Lung (tissue), 12 donors: ENCODE data around the gene DPP3. TPM values are rescaled to one million over a fixed set of nuclear protein-coding genes. Genes with fewer than 3 reads are reported as not detected.
"Not testable (repeated sequence)": the region's sequence is repeated elsewhere in the genome, so short reads cannot be mapped to it uniquely, and the experiment has no call there.

Source experiments
- ATAC-seq: fragments of 200-7000 bp; cut with Tn5 transposase; one replicate; pipeline ENCODE4 v1.9.1; 2020; ENCODE audit warnings: moderate number of reproducible peaks; ENCODE audit not compliant: insufficient read depth, low FRiP score
- DNase-seq, 3 donors: peaks; one replicate each; pipeline ENCODE4 v3.0.0-alpha.2; 2013 to 2017
- H3K27ac ChIP-seq, 2 donors: one replicate each; pipeline ENCODE4 v1.5.1; 2013; ENCODE audit warnings: mild to moderate bottlenecking in 2 of 2, moderate library complexity in 2 of 2, control low read depth in 1 of 2, inconsistent platforms in 1 of 2, low read depth in 1 of 2, low read length in 1 of 2
- H3K27me3 ChIP-seq, 3 donors: one replicate each; pipeline ENCODE4 v1.5.1; 2013; ENCODE audit warnings: low read length in 2 of 3; ENCODE audit not compliant: control insufficient read depth in 3 of 3, insufficient read depth in 3 of 3
- H3K36me3 ChIP-seq, 4 donors: one replicate each; pipeline ENCODE4 v1.5.1; 2013; ENCODE audit warnings: low read length in 4 of 4, mild to moderate bottlenecking in 1 of 4, moderate library complexity in 1 of 4; ENCODE audit not compliant: control insufficient read depth in 4 of 4, insufficient read depth in 4 of 4
- H3K4me1 ChIP-seq, 5 donors: one replicate each; pipeline ENCODE4 v1.5.1; 2013; ENCODE audit warnings: low read length in 5 of 5, mild to moderate bottlenecking in 2 of 5, moderate library complexity in 1 of 5; ENCODE audit not compliant: control insufficient read depth in 5 of 5, insufficient read depth in 5 of 5
- H3K4me3 ChIP-seq: one replicate; pipeline ENCODE4 v1.5.1; 2013; ENCODE audit warnings: mild to moderate bottlenecking, control low read depth, moderate library complexity
- H3K9ac ChIP-seq, 2 donors: one replicate each; pipeline ENCODE4 v1.5.1; 2013; ENCODE audit warnings: low read length in 2 of 2, control low read depth in 1 of 2; ENCODE audit not compliant: insufficient read depth in 1 of 2
- H3K9me3 ChIP-seq, 4 donors: one replicate each; pipeline ENCODE4 v1.5.1; 2013; ENCODE audit warnings: low read length in 3 of 4, mild to moderate bottlenecking in 1 of 4, moderate library complexity in 1 of 4; ENCODE audit not compliant: control insufficient read depth in 4 of 4, insufficient read depth in 3 of 4
- CTCF ChIP-seq: IDR thresholded peaks from 2 replicates; pipeline ENCODE4 v1.5.1; 2012; ENCODE audit warnings: mild to moderate bottlenecking; ENCODE audit errors: control extremely low read depth, extremely low read depth
- WGBS, 2 donors: extraction: QIAGEN DNeasy Blood & Tissue Kit; methylation state at CpG; one replicate each; pipeline ENCODE4 v1.1.7; 2013; 5-methylcytosine and 5-hydroxymethylcytosine counted together
- polyA plus RNA-seq, 2 donors: library from polyadenylated mRNA; stranded (reverse); fragments of 200-250 nt; gene quantifications; one replicate each; pipeline ENCODE4 v1.2.1, GENCODE V29; 2013
- total RNA-seq, 2 donors: library from RNA; depleted of rRNA in 1 of 2; stranded (reverse); fragments of >200 nt in 1 of 2; gene quantifications; one replicate each; pipeline ENCODE4 v1.2.1, GENCODE V29; 2014 to 2021
- donor health status: control.
- donor health status: control.
- donor health status: Bipolar disorder and iron deficiency.
- donor health status: healthy.
- donor health status: DM: yes; HTN: yes; CAD: no.

DPP3 gene
- total and polyA plus RNA-seq, 4 donors, result 25.4 to 76.3 (median 44.7) TPM

DNA sequence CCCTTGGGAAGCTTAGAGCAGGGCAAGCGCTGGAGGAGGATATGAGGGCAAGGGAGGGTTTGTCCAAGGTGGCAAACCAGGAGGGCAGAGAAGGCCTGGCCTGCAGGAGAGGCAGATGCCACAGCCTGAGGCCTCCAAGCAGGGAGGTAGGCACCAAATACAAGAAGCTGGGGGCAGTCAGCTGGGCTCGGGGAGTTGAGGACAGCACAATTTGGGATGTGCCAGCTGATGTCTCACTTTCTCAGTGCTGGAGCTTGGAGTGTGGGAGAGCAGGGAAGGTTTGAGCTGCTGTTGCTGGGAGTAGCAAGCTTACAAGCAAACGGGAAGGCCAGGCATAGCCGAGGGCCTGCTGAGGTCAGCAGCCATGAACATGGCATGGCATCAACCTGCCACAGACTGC is 61.7 kb downstream of the DPP3 start:
- Histone ChIP-seq H3K4me1 (peaks cover 0 to 14% (median 7%) of the 10 kb centered on the region in 5 donors), H3K9me3 (no peaks in the 10 kb centered on the region), H3K27me3 (no peaks in the 10 kb centered on the region), H3K4me3 (no peak overlapping the region), H3K9ac (no peak overlapping the region), H3K27ac (no peak overlapping the region), H3K36me3 (peaks cover 0 to 28% (median 0%) of the 10 kb centered on the region in 4 donors)
- 84 to 88% methylated on average over 4 of the region's 4 CpGs for WGBS, 2 donors
- no peak for DNase-seq
- ATAC-seq, result no peak
- no peak for TF ChIP-seq CTCF

DNA sequence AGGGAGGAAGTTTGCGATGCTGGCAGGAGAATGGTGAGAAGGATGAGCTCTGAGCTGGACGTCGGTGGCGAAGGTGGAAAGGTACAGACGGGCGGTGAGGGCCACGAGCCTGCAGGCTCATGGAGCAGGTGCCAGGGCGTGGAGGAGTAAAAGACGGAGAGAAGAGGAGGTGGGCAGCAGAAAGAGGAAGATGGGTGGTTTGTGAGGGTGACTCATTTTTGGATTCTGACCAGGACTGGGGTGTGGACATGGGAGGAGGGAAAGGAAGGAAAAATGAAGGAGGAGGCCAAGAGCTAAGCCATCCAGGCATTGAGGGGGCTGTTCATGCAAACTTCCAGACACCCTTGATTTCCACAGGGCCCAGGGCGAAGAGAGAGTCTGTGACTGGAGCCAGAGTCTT is 62.1 kb downstream of the DPP3 start:
- H3K36me3 ChIP-seq, result peaks cover 0 to 26% (median 0%) of the 10 kb centered on the region in 4 donors
- no peaks in the 10 kb centered on the region for H3K9me3 ChIP-seq
- H3K9ac ChIP-seq, result no peak overlapping the region
- WGBS, 2 donors, result 66 to 79% methylated on average over 10 of the region's 10 CpGs
- peaks cover 0 to 14% (median 7%) of the 10 kb centered on the region in 5 donors for H3K4me1 ChIP-seq
- H3K27me3 ChIP-seq, result no peaks in the 10 kb centered on the region
- no peak overlapping the region for H3K27ac ChIP-seq
- no peak for ATAC-seq
- H3K4me3 ChIP-seq, result no peak overlapping the region
- DNase-seq, result no peak
- no peak for TF ChIP-seq CTCF

GRCh38 chr11:66543263-66544107 is 63.3 kb downstream of the DPP3 start:
- Histone ChIP-seq H3K4me3 (no peak overlapping the region), H3K9ac (no peak overlapping the region), H3K9me3 (no peaks in the 10 kb centered on the region), H3K27ac (peak overlapping the region in 1 of 2 donors; percentile 67), H3K4me1 (peaks cover 0 to 14% (median 7%) of the 10 kb centered on the region in 5 donors), H3K36me3 (peaks cover 0 to 26% (median 0%) of the 10 kb centered on the region in 4 donors), H3K27me3 (peaks cover 0 to 2% (median 0%) of the 10 kb centered on the region in 3 donors)
- TF ChIP-seq CTCF, result peak; percentile 30
- ATAC-seq, result no peak
- 24 to 30% methylated on average over 26 of the region's 26 CpGs for WGBS, 2 donors
- peak; percentile 74 to 80 (median 79) for DNase-seq

DNA sequence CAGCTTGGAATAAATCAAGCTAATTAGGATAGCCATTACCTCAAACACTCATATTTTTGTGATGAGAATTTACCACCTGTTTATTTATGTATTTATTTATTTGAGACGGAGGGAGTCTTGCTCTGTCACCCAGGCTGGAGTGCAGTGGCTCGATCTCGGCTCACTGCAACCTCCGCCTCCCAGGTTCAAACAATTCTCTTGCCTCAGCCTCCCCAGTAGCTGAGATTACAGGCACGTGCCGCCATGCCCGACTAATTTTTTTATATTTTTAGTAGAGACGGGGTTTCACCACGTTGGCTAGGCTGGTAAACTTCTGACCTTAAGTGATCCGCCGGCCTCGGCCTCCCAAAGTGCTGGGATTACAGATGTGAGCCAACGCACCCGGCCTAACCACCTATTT is 64.7 kb downstream of the DPP3 start:
- Histone ChIP-seq H3K36me3 (peaks cover 0 to 13% (median 0%) of the 10 kb centered on the region in 4 donors), H3K4me1 (peaks cover 0 to 14% (median 7%) of the 10 kb centered on the region in 5 donors), H3K9ac (peak overlapping the region in 1 of 2 donors; percentile 42), H3K4me3 (peak overlapping the region; percentile 93)
- H3K9me3 ChIP-seq, DNase-seq, H3K27ac ChIP-seq, H3K27me3 ChIP-seq, ATAC-seq: not testable (repeated sequence)
- 70 to 75% methylated on average over 14 of the region's 14 CpGs for WGBS, 2 donors
